Keratinocyte (primary cell): ENCODE results near the gene KMT2B. TPM values are rescaled to one million over a fixed set of nuclear protein-coding genes. Genes with fewer than 3 reads are reported as not detected.

ENCODE experiments used
- DNase-seq: peaks from one replicate; pipeline ENCODE4 v3.0.0-alpha.2; 2011; ENCODE audit warnings: low read depth, missing footprints, low spot score
- FAIRE-seq: peaks from 2 replicates; lab custom pipeline; 2011; peaks lifted over from hg19 to GRCh38; lab: Jason Lieb, UNC
- H2AFZ ChIP-seq: 2 replicates; pipeline ENCODE4 v1.6.0; 2012; ENCODE audit warnings: low read length, control low read depth, inconsistent platforms; ENCODE audit not compliant: control insufficient read depth
- H3K27ac ChIP-seq: 2 replicates; pipeline ENCODE4 v1.5.1; 2011; ENCODE audit warnings: low read length; ENCODE audit not compliant: control insufficient read depth, insufficient read depth
- H3K27me3 ChIP-seq: 3 replicates; pipeline ENCODE4 v1.6.0; 2011; ENCODE audit warnings: low read length; ENCODE audit not compliant: control insufficient read depth, insufficient read depth; ENCODE audit errors: extremely low read depth
- H3K36me3 ChIP-seq, 2 experiments: 2 replicates in 1 of 2; 3 replicates in 1 of 2; pipeline ENCODE4 v1.5.1; 2011; ENCODE audit warnings: low read length in 2 of 2, mild to moderate bottlenecking in 1 of 2; ENCODE audit not compliant: control insufficient read depth in 2 of 2, insufficient read depth in 2 of 2; ENCODE audit errors: extremely low read depth in 1 of 2
- H3K4me1 ChIP-seq: 3 replicates; pipeline ENCODE4 v1.5.1; 2011; ENCODE audit warnings: low read length; ENCODE audit not compliant: control insufficient read depth, insufficient read depth; ENCODE audit errors: extremely low read depth
- H3K4me2 ChIP-seq: 3 replicates; pipeline ENCODE4 v1.6.0; 2011; ENCODE audit warnings: low read depth, low read length; ENCODE audit not compliant: control insufficient read depth, insufficient read depth; ENCODE audit errors: extremely low read depth
- H3K4me3 ChIP-seq, 3 experiments: fragments of 200-600 bp in 1 of 3; sonication (generic) in 1 of 3; 2 replicates in 2 of 3; 3 replicates in 1 of 3; pipeline ENCODE4 v1.5.1; 2011 to 2016; ENCODE audit warnings: low read length in 3 of 3, mild to moderate bottlenecking in 3 of 3, control low read depth in 2 of 3, inconsistent platforms in 1 of 3, low read depth in 1 of 3, mixed read lengths in 1 of 3, mixed run types in 1 of 3, moderate library complexity in 1 of 3; ENCODE audit not compliant: control insufficient read depth in 2 of 3, insufficient read depth in 2 of 3; ENCODE audit errors: extremely low read depth in 1 of 3
- H3K79me2 ChIP-seq: 2 replicates; pipeline ENCODE4 v1.6.0; 2012; ENCODE audit warnings: low read length; ENCODE audit not compliant: control insufficient read depth, insufficient read depth
- H3K9ac ChIP-seq: 3 replicates; pipeline ENCODE4 v1.6.0; 2011; ENCODE audit warnings: low read length; ENCODE audit not compliant: control insufficient read depth, insufficient read depth; ENCODE audit errors: extremely low read depth
- H3K9me1 ChIP-seq: 3 replicates; pipeline ENCODE4 v1.6.0; 2011; ENCODE audit warnings: low read length; ENCODE audit not compliant: control insufficient read depth, insufficient read depth; ENCODE audit errors: extremely low read depth
- H3K9me3 ChIP-seq: 2 replicates; pipeline ENCODE4 v1.5.1; 2012; ENCODE audit warnings: low read depth, low read length; ENCODE audit not compliant: control insufficient read depth
- H4K20me1 ChIP-seq: 3 replicates; pipeline ENCODE4 v1.6.0; 2011; ENCODE audit warnings: low read length; ENCODE audit not compliant: control insufficient read depth, insufficient read depth; ENCODE audit errors: extremely low read depth
- EZH2 ChIP-seq: IDR thresholded peaks from one replicate; pipeline ENCODE4 v1.6.1; 2012; ENCODE audit warnings: inconsistent platforms, mild to moderate bottlenecking, low read length, moderate library complexity
- dilution Hi-C: fragments of 300-500 bp; cut with MboI; formaldehyde crosslinking; loops from one replicate; pipeline ENCODE4 v1.7.0; 2020; ENCODE audit warnings: low sequenced_read_pairs; ENCODE audit not compliant: extremely low pct_ligation_motif_present
- polyA plus RNA-seq, 5 experiments: library from polyadenylated mRNA; depleted of rRNA in 3 of 5; stranded (reverse) in 3 of 5; stranded (forward) in 1 of 5; unstranded in 1 of 5; fragments of >200 nt; gene quantifications; 1 replicate in 1 of 5; 2 replicates in 3 of 5; 3 replicates in 1 of 5; pipeline versions ENCODE4 v1.2.1 to v1.2.3, GENCODE V29; 2011 to 2012; ENCODE audit warnings: missing spikeins in 2 of 5, low read depth in 1 of 5, low replicate concordance in 1 of 5
- TF ChIP-seq, protein P1 (sequence below), 3 experiments: IDR thresholded peaks in 1 of 3; conservative IDR thresholded peaks in 1 of 3; optimal IDR thresholded peaks in 1 of 3; 2 replicates in 2 of 3; 3 replicates in 1 of 3; pipeline versions ENCODE3 to v1.5.1; 2011; ENCODE audit warnings: low read length in 3 of 3, mild to moderate bottlenecking in 3 of 3, moderate library complexity in 2 of 3, control low read depth in 1 of 3, inconsistent platforms in 1 of 3; ENCODE audit not compliant: insufficient read depth in 2 of 3; ENCODE audit errors: extremely low read depth in 1 of 3

The KMT2B gene
- polyA plus RNA-seq, 1 donor (not counting 4 experiments of a cell fraction or from before 2014, with no cell fraction given), result 7.7 TPM

DNA sequence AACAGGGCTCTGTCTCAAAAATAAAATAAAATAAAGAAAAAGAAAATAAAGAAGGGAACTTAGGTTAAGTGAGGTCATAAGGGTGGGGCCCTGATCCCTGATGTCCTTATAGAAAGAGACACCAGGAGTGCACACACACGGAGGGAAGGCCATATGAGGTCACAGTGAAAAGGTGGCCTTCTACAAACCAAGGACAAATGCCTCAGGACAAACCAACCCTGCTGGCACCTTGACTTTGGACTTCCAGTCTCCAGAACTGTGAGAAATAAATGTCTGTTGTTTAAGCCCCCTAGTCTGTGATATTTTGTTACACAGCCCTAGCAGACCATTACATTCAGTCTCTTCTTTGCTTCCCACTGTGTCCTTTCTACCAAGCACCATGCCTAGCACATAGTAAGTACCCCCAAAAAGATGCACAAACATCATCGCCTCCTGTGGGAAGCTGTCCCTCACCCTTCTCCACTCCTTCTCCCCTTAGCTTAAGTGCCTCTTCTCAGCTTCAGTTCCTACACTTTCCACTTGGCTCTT is 21.8 kb upstream of the KMT2B start:
- H3K4me3 ChIP-seq, result no peak overlapping the region
- H3K27ac ChIP-seq, result no peak overlapping the region
- FAIRE-seq (no peak), DNase-seq (no peak)
- H3K9me1 ChIP-seq, result no peaks in the 10 kb centered on the region
- no peak for TF ChIP-seq EZH2
- TF ChIP-seq, protein P1, sequence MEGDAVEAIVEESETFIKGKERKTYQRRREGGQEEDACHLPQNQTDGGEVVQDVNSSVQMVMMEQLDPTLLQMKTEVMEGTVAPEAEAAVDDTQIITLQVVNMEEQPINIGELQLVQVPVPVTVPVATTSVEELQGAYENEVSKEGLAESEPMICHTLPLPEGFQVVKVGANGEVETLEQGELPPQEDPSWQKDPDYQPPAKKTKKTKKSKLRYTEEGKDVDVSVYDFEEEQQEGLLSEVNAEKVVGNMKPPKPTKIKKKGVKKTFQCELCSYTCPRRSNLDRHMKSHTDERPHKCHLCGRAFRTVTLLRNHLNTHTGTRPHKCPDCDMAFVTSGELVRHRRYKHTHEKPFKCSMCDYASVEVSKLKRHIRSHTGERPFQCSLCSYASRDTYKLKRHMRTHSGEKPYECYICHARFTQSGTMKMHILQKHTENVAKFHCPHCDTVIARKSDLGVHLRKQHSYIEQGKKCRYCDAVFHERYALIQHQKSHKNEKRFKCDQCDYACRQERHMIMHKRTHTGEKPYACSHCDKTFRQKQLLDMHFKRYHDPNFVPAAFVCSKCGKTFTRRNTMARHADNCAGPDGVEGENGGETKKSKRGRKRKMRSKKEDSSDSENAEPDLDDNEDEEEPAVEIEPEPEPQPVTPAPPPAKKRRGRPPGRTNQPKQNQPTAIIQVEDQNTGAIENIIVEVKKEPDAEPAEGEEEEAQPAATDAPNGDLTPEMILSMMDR (optimal IDR thresholded peaks at IDR 0.05 in 1 of 3, IDR thresholded peaks at IDR 0.05 in 1 of 3, conservative IDR thresholded peaks at IDR 0.05 in 1 of 3; ENCODE audit: extremely low read depth in 1 of 3, insufficient read depth in 2 of 3, low read length in 3 of 3), result no peak
- no peaks in the 10 kb centered on the region for H3K4me1 ChIP-seq
- no peak overlapping the region for H3K9ac ChIP-seq
- H3K79me2 ChIP-seq, result no peaks in the 10 kb centered on the region
- H3K4me2 ChIP-seq, result no peak overlapping the region
- dilution Hi-C loops, result no loop called here
- no peaks in the 10 kb centered on the region for H3K36me3 ChIP-seq
- no peaks in the 10 kb centered on the region for H3K9me3 ChIP-seq
- H4K20me1 ChIP-seq, result no peaks in the 10 kb centered on the region
- no peaks in the 10 kb centered on the region for H3K27me3 ChIP-seq
- H2AFZ ChIP-seq, result no peak overlapping the region

DNA sequence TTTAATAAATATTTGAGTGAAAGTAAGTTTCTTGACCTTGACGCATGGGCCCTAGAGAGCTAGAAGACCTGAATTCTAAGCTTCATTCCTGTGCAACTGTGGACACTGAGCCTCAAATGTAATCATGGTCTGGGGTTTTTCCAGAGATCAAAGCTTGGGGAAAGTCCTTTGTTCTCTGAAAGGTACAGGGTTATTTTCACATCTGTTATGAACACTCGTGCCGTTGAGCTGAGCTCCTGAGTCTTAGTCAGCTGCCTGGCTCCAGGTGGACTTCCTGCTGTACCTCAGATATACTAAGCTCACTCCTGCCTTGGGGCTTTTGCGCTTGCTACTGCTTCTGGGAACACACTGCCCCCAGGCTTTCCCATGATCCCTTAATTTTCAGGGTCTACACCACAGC is 21.0 kb upstream of the KMT2B start:
- no peak for TF ChIP-seq EZH2
- TF ChIP-seq, protein P1 (optimal IDR thresholded peaks at IDR 0.05 in 1 of 3, IDR thresholded peaks at IDR 0.05 in 1 of 3, conservative IDR thresholded peaks at IDR 0.05 in 1 of 3; ENCODE audit: extremely low read depth in 1 of 3, insufficient read depth in 2 of 3, low read length in 3 of 3), result no peak
- no peaks in the 10 kb centered on the region for H3K9me1 ChIP-seq
- no peaks in the 10 kb centered on the region for H3K36me3 ChIP-seq
- no peak overlapping the region for H3K4me2 ChIP-seq
- no peaks in the 10 kb centered on the region for H3K27me3 ChIP-seq
- FAIRE-seq, result no peak
- no peaks in the 10 kb centered on the region for H4K20me1 ChIP-seq
- no peaks in the 10 kb centered on the region for H3K4me1 ChIP-seq
- H3K79me2 ChIP-seq, result no peaks in the 10 kb centered on the region
- DNase-seq, result no peak
- no peak overlapping the region for H3K4me3 ChIP-seq
- H3K9ac ChIP-seq, result no peak overlapping the region
- no peak overlapping the region for H3K27ac ChIP-seq
- no peaks in the 10 kb centered on the region for H3K9me3 ChIP-seq
- dilution Hi-C loops, result no loop called here
- no peak overlapping the region for H2AFZ ChIP-seq
